Activated T-helper 1 cell treated with anti-CD3 and anti-CD28 coated beads, Interleukin-2, amount 50 U/mL, for 16 hours (primary cell): ENCODE results near the gene MRPL34.
A peak's percentile ranks its signal among the peaks of the same experiment; 100 is the strongest.
"Not testable (repeated sequence)": the region's sequence is repeated elsewhere in the genome, so short reads cannot be mapped to it uniquely, and the experiment has no call there.

Source experiments
- DNase-seq, 2 donors: peaks; one replicate each; pipeline ENCODE4 v3.0.0-alpha.2; 2020; ENCODE audit warnings: low read depth in 1 of 2, low spot score in 1 of 2

MRPL34 gene

GRCh38 chr19:17305517-17306284 is at the start of gene MRPL34:
TSS of gene MRPL34 (plus strand) at chr19:17305872. CDS start at chr19:17305893, 21 bp downstream.
- peak; percentile 87 to 89 for DNase-seq

GRCh38 chr19:17256130-17256529 is 49.5 kb upstream of the MRPL34 start:
- no peak for DNase-seq

- no peak for DNase-seq
These were observed 46.4 kb upstream of the MRPL34 start for GRCh38 chr19:17259118-17259780.

GRCh38 chr19:17259934-17260333 is 45.7 kb upstream of the MRPL34 start:
- DNase-seq, result no peak

- DNase-seq, result peak; percentile 83 to 91
These were observed 44.8 kb upstream of the MRPL34 start for GRCh38 chr19:17260842-17261325.

- no peak for DNase-seq
These were observed 43.1 kb upstream of the MRPL34 start for GRCh38 chr19:17262557-17262956.

GRCh38 chr19:17263712-17264640 is 41.7 kb upstream of the MRPL34 start:
- DNase-seq, result no peak

GRCh38 chr19:17264641-17264979 is 41.1 kb upstream of the MRPL34 start, which contains the start of gene USHBP1:
TSS of gene USHBP1 (minus strand) at chr19:17264745. CDS start at chr19:17264299, 446 bp downstream.
- DNase-seq, result no peak

GRCh38 chr19:17266026-17266425 is 39.6 kb upstream of the MRPL34 start:
- DNase-seq, result no peak

- no peak for DNase-seq
These were observed 39.1 kb upstream of the MRPL34 start for GRCh38 chr19:17266589-17266974.

- peak; percentile 81 to 91 for DNase-seq
These were observed 38.5 kb upstream of the MRPL34 start, which contains the start of gene BABAM1 for GRCh38 chr19:17266975-17267788. TSS of gene BABAM1 (plus strand) at chr19:17267443. CDS start at chr19:17268807, 1,364 bp downstream.

GRCh38 chr19:17268754-17269153 is 36.9 kb upstream of the MRPL34 start:
- DNase-seq, result no peak

- not testable (repeated sequence) for DNase-seq
These were observed 30.8 kb upstream of the MRPL34 start for GRCh38 chr19:17274892-17275291.

- no peak for DNase-seq
These were observed 30.1 kb upstream of the MRPL34 start for GRCh38 chr19:17275441-17276175.

GRCh38 chr19:17279436-17279835 is 26.2 kb upstream of the MRPL34 start:
- no peak for DNase-seq

- DNase-seq, result no peak
These were observed 24.0 kb upstream of the MRPL34 start, which contains the start of gene ANKLE1 for GRCh38 chr19:17281391-17282304. TSS of gene ANKLE1 (plus strand) at chr19:17281901. CDS start at chr19:17281921, 20 bp downstream.

GRCh38 chr19:17282488-17283125 is 23.1 kb upstream of the MRPL34 start:
- peak; percentile 69 to 71 for DNase-seq

GRCh38 chr19:17283504-17283996 is 22.1 kb upstream of the MRPL34 start:
- no peak for DNase-seq
